GM12878 (cell line): ENCODE results near the gene CLPSL1. TPM values are rescaled to one million over a fixed set of nuclear protein-coding genes. Genes with fewer than 3 reads are reported as not detected.

Experiments
- ATAC-seq: fragments of 200-7000 bp; cut with Tn5 transposase; 3 replicates; pipeline ENCODE4 v1.9.1; 2020; ENCODE audit warnings: mild to moderate bottlenecking, moderate library complexity
- BruUV-seq: library from RNA; stranded (reverse); fragments of 400-500 nt; replicated peaks from 2 replicates; lab custom pipeline; 2021; lab: Mats Ljungman, UMichigan
- CTCF ChIA-PET: fragments of 300-600 bp; sonication (Branson Sonifier 250); formaldehyde crosslinking; extraction: SDS; loops from one replicate; lab custom pipeline; 2021; ENCODE audit warnings: inconsistent platforms; lab: Yijun Ruan, JAX
- POLR2A ChIA-PET: fragments of 350-600 bp; formaldehyde crosslinking; extraction: SDS; loops from one replicate; lab custom pipeline; 2021; ENCODE audit warnings: inconsistent platforms; lab: Charles Lee
- RAD21 ChIA-PET: fragments of 300-600 bp; sonication (Branson Sonifier 250); formaldehyde crosslinking; loops from one replicate; lab custom pipeline; 2023; ENCODE audit warnings: antibody characterized with exemption; ENCODE audit not compliant: unreplicated experiment; lab: Charles Lee
- SMC1A ChIA-PET: fragments of 300-600 bp; sonication (Branson Sonifier 250); formaldehyde crosslinking; loops from one replicate; lab custom pipeline; 2023; ENCODE audit not compliant: unreplicated experiment, uncharacterized antibody; lab: Charles Lee
- DNase-seq: peaks from one replicate; pipeline ENCODE4 v3.0.0-alpha.2; 2011; ENCODE audit warnings: low read depth, low spot score
- FAIRE-seq: peaks from 3 replicates; lab custom pipeline; 2011; peaks lifted over from hg19 to GRCh38; lab: Jason Lieb, UNC
- H2AFZ ChIP-seq: 2 replicates; pipeline ENCODE4 v1.6.0; 2011; ENCODE audit warnings: low read depth, low read length, control low read depth; ENCODE audit not compliant: control insufficient read depth
- H3K27ac ChIP-seq: 2 replicates; pipeline ENCODE4 v1.5.1; 2011; ENCODE audit warnings: control low read depth; ENCODE audit not compliant: control insufficient read depth, insufficient read depth
- H3K27me3 ChIP-seq, 2 experiments: replicated peaks in 1 of 2; 2 replicates each; pipeline versions ENCODE4 v1.6.0 to v1.6.1; 2011; ENCODE audit warnings: low read length in 1 of 2; ENCODE audit not compliant: control insufficient read depth in 2 of 2, insufficient read depth in 2 of 2
- H3K36me3 ChIP-seq, 2 experiments: 2 replicates each; pipeline ENCODE4 v1.5.1; 2011; ENCODE audit warnings: low read length in 1 of 2; ENCODE audit not compliant: control insufficient read depth in 2 of 2, insufficient read depth in 2 of 2
- H3K4me1 ChIP-seq: 2 replicates; pipeline ENCODE4 v1.6.1; 2011; ENCODE audit warnings: mild to moderate bottlenecking, low read length, moderate library complexity, mixed read lengths; ENCODE audit not compliant: control insufficient read depth, insufficient read depth
- H3K4me2 ChIP-seq: 2 replicates; pipeline ENCODE4 v1.6.0; 2011; ENCODE audit warnings: control low read depth; ENCODE audit not compliant: control insufficient read depth, insufficient read depth
- H3K4me3 ChIP-seq: fragments of 200-600 bp; sonication (generic); 2 replicates; pipeline ENCODE4 v1.5.1; 2016
- H3K79me2 ChIP-seq: 2 replicates; pipeline ENCODE4 v1.6.0; 2011; ENCODE audit warnings: low read length; ENCODE audit not compliant: control insufficient read depth, insufficient read depth
- H3K9ac ChIP-seq: 2 replicates; pipeline ENCODE4 v1.8.0; 2011; ENCODE audit warnings: low read length, control low read depth, mixed read lengths; ENCODE audit not compliant: control insufficient read depth, insufficient read depth
- H3K9me3 ChIP-seq: replicated peaks from 3 replicates; pipeline ENCODE4 v1.5.1; 2011; ENCODE audit warnings: mild to moderate bottlenecking, low read length; ENCODE audit not compliant: control insufficient read depth, insufficient read depth
- H4K20me1 ChIP-seq: 2 replicates; pipeline ENCODE4 v1.6.0; 2011; ENCODE audit not compliant: control insufficient read depth, insufficient read depth
- CBX5 ChIP-seq: sonication (generic); IDR thresholded peaks from 2 replicates; pipeline ENCODE4 v1.6.1; 2016; ENCODE audit warnings: low read depth, moderate library complexity, mild to moderate bottlenecking, inconsistent platforms
- CHD4 ChIP-seq: fragments of 200-600 bp; sonication (generic); IDR thresholded peaks from 2 replicates; pipeline ENCODE4 v1.6.1; 2016; ENCODE audit warnings: mild to moderate bottlenecking
- ESRRA ChIP-seq: IDR thresholded peaks from 2 replicates; pipeline ENCODE4 v1.6.1; 2012; ENCODE audit warnings: mild to moderate bottlenecking, low read length, improper control_type of control experiment
- HCFC1 ChIP-seq: fragments of 150-350 bp; IDR thresholded peaks from 2 replicates; pipeline ENCODE4 v1.6.1; 2014; ENCODE audit warnings: low read length
- HDAC2 ChIP-seq: fragments of 200-600 bp; sonication (generic); IDR thresholded peaks from 2 replicates; pipeline ENCODE4 v1.6.1; 2017
- MTA3 ChIP-seq: IDR thresholded peaks from 2 replicates; pipeline ENCODE4 v1.6.1; 2012; ENCODE audit warnings: low read length, inconsistent platforms, borderline replicate concordance
- PKNOX1 ChIP-seq: fragments of 450-650 bp; IDR thresholded peaks from 2 replicates; pipeline ENCODE4 v1.6.1; 2016; ENCODE audit warnings: mild to moderate bottlenecking
- POLR2A ChIP-seq: IDR thresholded peaks from 2 replicates; pipeline ENCODE4 v1.6.1; 2011; ENCODE audit warnings: low read depth, mild to moderate bottlenecking, low read length
- POU2F2 ChIP-seq: IDR thresholded peaks from 3 replicates; pipeline ENCODE4 v1.6.1; 2011; ENCODE audit warnings: low read depth, mild to moderate bottlenecking, low read length, borderline replicate concordance
- STAT1 ChIP-seq: fragments of 450-650 bp; conservative IDR thresholded peaks from 2 replicates; pipeline ENCODE4 v1.6.1; 2014; ENCODE audit warnings: antibody characterized with exemption, mild to moderate bottlenecking
- YY1 ChIP-seq: IDR thresholded peaks from 2 replicates; pipeline ENCODE4 v1.6.1; 2011; ENCODE audit warnings: low read depth, mild to moderate bottlenecking, low read length
- ZNF592 ChIP-seq: fragments of 450-650 bp; IDR thresholded peaks from 2 replicates; pipeline ENCODE4 v1.6.1; 2017; ENCODE audit warnings: mild to moderate bottlenecking, moderate library complexity
- WGBS: methylation state at CpG from one replicate; pipeline ENCODE4 v1.1.6; 2016; ENCODE audit warnings: low lambda C conversion rate; ENCODE audit not compliant: insufficient replicate concordance, insufficient coverage; ENCODE audit errors: missing lambda C conversion rate; 5-methylcytosine and 5-hydroxymethylcytosine counted together
- in situ Hi-C: fragments of 300-500 bp; cut with MboI; formaldehyde crosslinking; loops from 9 replicates; pipeline ENCODE4 v1.14.3; 2018; ENCODE audit warnings: mixed read lengths
- intact Hi-C: fragments of 100-400 bp; cut with micrococcal nuclease; formaldehyde crosslinking; loops from one replicate; pipeline ENCODE4 v1.14.2; 2022; ENCODE audit not compliant: unreplicated experiment
- polyA plus RNA-seq, 11 experiments: library from polyadenylated mRNA; depleted of rRNA in 4 of 11; unstranded in 6 of 11; stranded (reverse) in 5 of 11; fragments of >200 nt; fragmentation: Nextera tagmentation in 4 of 11; fragmentation: Illumina TruSeq in 1 of 11; extraction: Ambion mirVana in 4 of 11; extraction: Trizol in 1 of 11; gene quantifications; 1 replicate in 1 of 11; 2 replicates in 10 of 11; pipeline versions ENCODE4 v1.2.1 to v1.2.3, GENCODE V29; 2011 to 2016; ENCODE audit warnings: inconsistent platforms in 2 of 11, missing spikeins in 2 of 11, low read depth in 1 of 11
- total RNA-seq, 4 experiments: library from RNA; depleted of rRNA in 3 of 4; stranded (reverse); fragments of >200 nt in 3 of 4; fragmentation: Illumina TruSeq in 1 of 4; extraction: Trizol in 1 of 4; gene quantifications; 2 replicates each; pipeline versions ENCODE4 v1.2.1 to v1.2.3, GENCODE V29; 2013 to 2021
- TF ChIP-seq, protein P1 (sequence below): fragments of 450-650 bp; IDR thresholded peaks from 2 replicates; pipeline ENCODE4 v1.6.1; 2016; ENCODE audit warnings: mild to moderate bottlenecking
- TF ChIP-seq, protein P2 (sequence below): fragments of 450-650 bp; IDR thresholded peaks from 2 replicates; pipeline ENCODE4 v1.6.1; 2016; ENCODE audit warnings: mild to moderate bottlenecking, moderate library complexity, borderline replicate concordance

The CLPSL1 gene
- total and polyA plus RNA-seq, 10 of the 15 experiments (the other 5 are each of a cell fraction or from before 2014, with no cell fraction given) = not detected

DNA sequence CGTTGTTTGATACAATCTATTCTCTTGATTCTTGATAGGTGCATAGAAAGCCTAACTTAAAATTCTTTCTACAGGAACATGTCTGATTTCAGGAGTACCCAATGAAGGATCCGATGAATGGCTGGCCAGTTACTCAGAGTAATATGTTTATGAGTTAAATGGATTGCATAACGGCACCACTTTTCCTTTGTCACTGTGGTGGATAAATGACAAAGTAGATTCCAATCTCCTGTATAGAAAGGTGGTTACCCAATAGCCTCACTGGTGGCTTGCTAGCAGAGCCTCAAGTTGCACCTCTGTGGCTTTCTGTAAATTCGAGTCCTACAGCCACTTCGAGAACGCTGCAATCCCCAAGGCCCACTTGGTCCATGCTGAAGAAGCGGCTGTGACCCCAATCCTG is 52.7 kb downstream of the CLPSL1 start:
- no peaks in the 10 kb centered on the region for H3K27me3 ChIP-seq
- ChIA-PET RAD21 (no interaction called here), POLR2A (no interaction called here), CTCF (no interaction called here), SMC1A (no interaction called here)
- no peaks in the 10 kb centered on the region for H3K4me1 ChIP-seq
- no peak for DNase-seq
- no peaks in the 10 kb centered on the region for H3K9me3 ChIP-seq
- in situ Hi-C loops = no loop called here
- no peak overlapping the region for H2AFZ ChIP-seq
- no peaks in the 10 kb centered on the region for H3K79me2 ChIP-seq
- FAIRE-seq = no peak
- BruUV-seq = no TSS peak
- no peak overlapping the region for H3K9ac ChIP-seq
- TF ChIP-seq YY1 (no peak), ESRRA (no peak), HCFC1 (no peak), POLR2A (no peak), CBX5 (no peak), MTA3 (no peak), ZNF592 (no peak), HDAC2 (no peak), CHD4 (no peak), PKNOX1 (no peak), POU2F2 (no peak), STAT1 (no peak)
- TF ChIP-seq, protein P1, sequence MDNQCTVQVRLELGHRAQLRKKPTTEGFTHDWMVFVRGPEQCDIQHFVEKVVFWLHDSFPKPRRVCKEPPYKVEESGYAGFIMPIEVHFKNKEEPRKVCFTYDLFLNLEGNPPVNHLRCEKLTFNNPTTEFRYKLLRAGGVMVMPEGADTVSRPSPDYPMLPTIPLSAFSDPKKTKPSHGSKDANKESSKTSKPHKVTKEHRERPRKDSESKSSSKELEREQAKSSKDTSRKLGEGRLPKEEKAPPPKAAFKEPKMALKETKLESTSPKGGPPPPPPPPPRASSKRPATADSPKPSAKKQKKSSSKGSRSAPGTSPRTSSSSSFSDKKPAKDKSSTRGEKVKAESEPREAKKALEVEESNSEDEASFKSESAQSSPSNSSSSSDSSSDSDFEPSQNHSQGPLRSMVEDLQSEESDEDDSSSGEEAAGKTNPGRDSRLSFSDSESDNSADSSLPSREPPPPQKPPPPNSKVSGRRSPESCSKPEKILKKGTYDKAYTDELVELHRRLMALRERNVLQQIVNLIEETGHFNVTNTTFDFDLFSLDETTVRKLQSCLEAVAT = no peak
- TF ChIP-seq, protein P2, sequence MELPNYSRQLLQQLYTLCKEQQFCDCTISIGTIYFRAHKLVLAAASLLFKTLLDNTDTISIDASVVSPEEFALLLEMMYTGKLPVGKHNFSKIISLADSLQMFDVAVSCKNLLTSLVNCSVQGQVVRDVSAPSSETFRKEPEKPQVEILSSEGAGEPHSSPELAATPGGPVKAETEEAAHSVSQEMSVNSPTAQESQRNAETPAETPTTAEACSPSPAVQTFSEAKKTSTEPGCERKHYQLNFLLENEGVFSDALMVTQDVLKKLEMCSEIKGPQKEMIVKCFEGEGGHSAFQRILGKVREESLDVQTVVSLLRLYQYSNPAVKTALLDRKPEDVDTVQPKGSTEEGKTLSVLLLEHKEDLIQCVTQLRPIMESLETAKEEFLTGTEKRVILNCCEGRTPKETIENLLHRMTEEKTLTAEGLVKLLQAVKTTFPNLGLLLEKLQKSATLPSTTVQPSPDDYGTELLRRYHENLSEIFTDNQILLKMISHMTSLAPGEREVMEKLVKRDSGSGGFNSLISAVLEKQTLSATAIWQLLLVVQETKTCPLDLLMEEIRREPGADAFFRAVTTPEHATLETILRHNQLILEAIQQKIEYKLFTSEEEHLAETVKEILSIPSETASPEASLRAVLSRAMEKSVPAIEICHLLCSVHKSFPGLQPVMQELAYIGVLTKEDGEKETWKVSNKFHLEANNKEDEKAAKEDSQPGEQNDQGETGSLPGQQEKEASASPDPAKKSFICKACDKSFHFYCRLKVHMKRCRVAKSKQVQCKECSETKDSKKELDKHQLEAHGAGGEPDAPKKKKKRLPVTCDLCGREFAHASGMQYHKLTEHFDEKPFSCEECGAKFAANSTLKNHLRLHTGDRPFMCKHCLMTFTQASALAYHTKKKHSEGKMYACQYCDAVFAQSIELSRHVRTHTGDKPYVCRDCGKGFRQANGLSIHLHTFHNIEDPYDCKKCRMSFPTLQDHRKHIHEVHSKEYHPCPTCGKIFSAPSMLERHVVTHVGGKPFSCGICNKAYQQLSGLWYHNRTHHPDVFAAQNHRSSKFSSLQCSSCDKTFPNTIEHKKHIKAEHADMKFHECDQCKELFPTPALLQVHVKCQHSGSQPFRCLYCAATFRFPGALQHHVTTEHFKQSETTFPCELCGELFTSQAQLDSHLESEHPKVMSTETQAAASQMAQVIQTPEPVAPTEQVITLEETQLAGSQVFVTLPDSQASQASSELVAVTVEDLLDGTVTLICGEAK = no peak
- no peak overlapping the region for H3K27ac ChIP-seq
- no peaks in the 10 kb centered on the region for H4K20me1 ChIP-seq
- H3K4me2 ChIP-seq = no peak overlapping the region
- WGBS = 98% methylated on average over 7 of the region's 7 CpGs
- H3K36me3 ChIP-seq = peaks cover 6 to 27% of the 10 kb centered on the region in 2 experiments
- no peak for ATAC-seq
- intact Hi-C loops = no loop called here
- H3K4me3 ChIP-seq = no peak overlapping the region
